Chondrocyte (in vitro differentiated cells): ENCODE measurements around the gene MBD1. TPM values are rescaled to one million over a fixed set of nuclear protein-coding genes. Genes with fewer than 3 reads are reported as not detected.

Experiments
- DNase-seq: peaks from one replicate; pipeline ENCODE4 v3.0.0; 2021; ENCODE audit warnings: mixed read lengths, low spot score
- H3K27ac Mint-ChIP-seq: one replicate; pipeline ENCODE4 v1.8.0; 2021; ENCODE audit warnings: mild to moderate bottlenecking, moderate library complexity, mixed read lengths; ENCODE audit not compliant: unreplicated experiment
- H3K27me3 Mint-ChIP-seq: 2 replicates; pipeline ENCODE4 v1.8.0; 2021; ENCODE audit warnings: low read depth, mixed read lengths
- H3K36me3 Mint-ChIP-seq: 2 replicates; pipeline ENCODE4 v1.8.0; 2021; ENCODE audit warnings: low read depth, mixed read lengths
- H3K4me1 Mint-ChIP-seq: 2 replicates; pipeline ENCODE4 v1.8.0; 2021; ENCODE audit warnings: low read depth, mild to moderate bottlenecking, mixed read lengths
- H3K4me3 Mint-ChIP-seq: one replicate; pipeline ENCODE4 v1.8.0; 2021; ENCODE audit warnings: mild to moderate bottlenecking, moderate library complexity, mixed read lengths; ENCODE audit not compliant: unreplicated experiment
- H3K9me3 Mint-ChIP-seq: 2 replicates; pipeline ENCODE4 v1.8.0; 2021; ENCODE audit warnings: low read depth, mixed read lengths
- CTCF ChIP-seq: fragments of 200-600 bp; sonication (generic); IDR thresholded peaks from 2 replicates; pipeline ENCODE4 v1.5.0; 2021; ENCODE audit warnings: antibody characterized with exemption, mild to moderate bottlenecking, moderate library complexity
- long read RNA-seq: library from polyadenylated mRNA; stranded (forward); transcript quantifications from one replicate; pipeline ENCODE4 v2.0.0, GENCODE V29; 2021
- total RNA-seq: library from RNA; stranded (reverse); gene quantifications from 3 replicates; pipeline ENCODE4 v1.2.1, GENCODE V29; 2021

Gene MBD1
- total RNA-seq = 60.3 to 68.4 TPM (median 62.0 TPM) in 3 replicates
- long read RNA-seq, full-length matches to known transcripts = 19 of 62 reads
- long read RNA-seq, partial matches to known transcripts = 15 of 62 reads
- long read RNA-seq, other reads (novel, unspliced or antisense) = 28 of 62 reads

- peak; percentile 48 for TF ChIP-seq CTCF
- DNase-seq = peak; percentile 100
- H3K4me3 Mint-ChIP-seq = peak within 1 kb of the TSS; percentile 95
- H3K4me1 Mint-ChIP-seq = peaks cover 48% of the 10 kb centered on the region
- H3K36me3 Mint-ChIP-seq = peaks cover 20% of the 10 kb centered on the region
- H3K9me3 Mint-ChIP-seq = no peaks in the 10 kb centered on the region
- H3K27me3 Mint-ChIP-seq = no peaks in the 10 kb centered on the region
- H3K27ac Mint-ChIP-seq = peak within 1 kb of the TSS; percentile 83
Measured at GRCh38 chr18:50281295-50281971, at the start of gene MBD1. MBD1 (minus strand) TSS chr18:50281523; CDS start chr18:50279992, 1,531 bp downstream.

- Mint-ChIP-seq H3K4me1 (no peaks in the 10 kb centered on the region), H3K9me3 (peaks cover 9% of the 10 kb centered on the region), H3K4me3 (no peak overlapping the region), H3K27ac (no peak overlapping the region), H3K36me3 (no peaks in the 10 kb centered on the region), H3K27me3 (peaks cover 20% of the 10 kb centered on the region)
- no peak for TF ChIP-seq CTCF
- no peak for DNase-seq
Measured at GRCh38 chr18:50330176-50330575, 48.9 kb upstream of the MBD1 start.

- TF ChIP-seq CTCF = no peak
- DNase-seq = no peak
- Mint-ChIP-seq H3K9me3 (peaks cover 9% of the 10 kb centered on the region), H3K36me3 (no peaks in the 10 kb centered on the region), H3K4me1 (no peaks in the 10 kb centered on the region), H3K27me3 (peaks cover 25% of the 10 kb centered on the region), H3K27ac (no peak overlapping the region), H3K4me3 (no peak overlapping the region)
Measured at GRCh38 chr18:50327983-50328382, 46.7 kb upstream of the MBD1 start.

GRCh38 chr18:50320719-50321118 lies 39.4 kb upstream of the MBD1 start:
- H3K27ac Mint-ChIP-seq = no peak overlapping the region
- H3K4me1 Mint-ChIP-seq = no peaks in the 10 kb centered on the region
- no peaks in the 10 kb centered on the region for H3K36me3 Mint-ChIP-seq
- H3K9me3 Mint-ChIP-seq = no peaks in the 10 kb centered on the region
- H3K4me3 Mint-ChIP-seq = no peak overlapping the region
- TF ChIP-seq CTCF = no peak
- peaks cover 47% of the 10 kb centered on the region for H3K27me3 Mint-ChIP-seq
- no peak for DNase-seq

- Mint-ChIP-seq H3K9me3 (no peaks in the 10 kb centered on the region), H3K27ac (no peak overlapping the region), H3K4me3 (no peak overlapping the region), H3K27me3 (peaks cover 50% of the 10 kb centered on the region), H3K4me1 (no peaks in the 10 kb centered on the region), H3K36me3 (no peaks in the 10 kb centered on the region)
- DNase-seq = no peak
- TF ChIP-seq CTCF = no peak
Measured at GRCh38 chr18:50315100-50315871, 34.0 kb upstream of the MBD1 start.
